Loucy (cell line): ENCODE measurements around the gene UNC119B.

ENCODE experiments used
- EZH2phosphoT487 ChIP-seq: fragments of 200-600 bp; IDR thresholded peaks from 2 replicates; pipeline ENCODE4 v1.6.1; 2018; ENCODE audit warnings: antibody characterized with exemption, mild to moderate bottlenecking, moderate library complexity, borderline replicate concordance
- TF ChIP-seq, protein P1 (sequence below): fragments of 200-600 bp; sonication (generic); conservative IDR thresholded peaks from 2 replicates; pipeline ENCODE4 v1.5.1; 2014; ENCODE audit warnings: mild to moderate bottlenecking, antibody characterized with exemption, low read length

DNA sequence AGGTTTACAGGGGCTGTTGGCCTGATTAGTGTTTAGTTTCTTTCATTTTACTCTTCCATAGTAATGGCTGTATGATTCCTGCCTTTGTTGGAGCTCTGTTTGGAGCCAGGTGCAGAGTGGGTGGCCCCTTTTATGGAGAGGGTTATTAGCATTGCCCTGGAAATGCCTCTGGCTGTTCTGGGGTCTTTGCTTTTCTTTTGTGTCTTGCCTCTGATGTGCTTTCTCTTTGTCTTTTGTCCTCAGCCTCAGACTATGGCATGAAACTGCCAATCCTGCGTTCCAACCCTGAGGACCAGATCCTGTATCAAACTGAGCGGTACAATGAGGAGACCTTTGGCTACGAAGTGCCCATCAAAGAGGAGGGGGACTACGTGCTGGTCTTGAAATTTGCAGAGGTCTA is 16.4 kb upstream of the UNC119B start:
- TF ChIP-seq, protein P1, sequence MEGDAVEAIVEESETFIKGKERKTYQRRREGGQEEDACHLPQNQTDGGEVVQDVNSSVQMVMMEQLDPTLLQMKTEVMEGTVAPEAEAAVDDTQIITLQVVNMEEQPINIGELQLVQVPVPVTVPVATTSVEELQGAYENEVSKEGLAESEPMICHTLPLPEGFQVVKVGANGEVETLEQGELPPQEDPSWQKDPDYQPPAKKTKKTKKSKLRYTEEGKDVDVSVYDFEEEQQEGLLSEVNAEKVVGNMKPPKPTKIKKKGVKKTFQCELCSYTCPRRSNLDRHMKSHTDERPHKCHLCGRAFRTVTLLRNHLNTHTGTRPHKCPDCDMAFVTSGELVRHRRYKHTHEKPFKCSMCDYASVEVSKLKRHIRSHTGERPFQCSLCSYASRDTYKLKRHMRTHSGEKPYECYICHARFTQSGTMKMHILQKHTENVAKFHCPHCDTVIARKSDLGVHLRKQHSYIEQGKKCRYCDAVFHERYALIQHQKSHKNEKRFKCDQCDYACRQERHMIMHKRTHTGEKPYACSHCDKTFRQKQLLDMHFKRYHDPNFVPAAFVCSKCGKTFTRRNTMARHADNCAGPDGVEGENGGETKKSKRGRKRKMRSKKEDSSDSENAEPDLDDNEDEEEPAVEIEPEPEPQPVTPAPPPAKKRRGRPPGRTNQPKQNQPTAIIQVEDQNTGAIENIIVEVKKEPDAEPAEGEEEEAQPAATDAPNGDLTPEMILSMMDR = no peak
- no peak for TF ChIP-seq EZH2phosphoT487
